ENCODE results near the gene LIPA. TPM values are rescaled to one million over a fixed set of nuclear protein-coding genes. Genes with fewer than 3 reads are reported as not detected.

The LIPA gene
- total and polyA plus RNA-seq, 4 donors, result 35.3 to 176 (median 75.9) TPM

GRCh38 chr10:89257581-89257980 is 6.0 kb upstream of the LIPA start:
- no peak overlapping the region for H3K9ac ChIP-seq (ENCODE audit: low read depth in 1 of 2, low read length in 2 of 2)

GRCh38 chr10:89256962-89257361 is 5.4 kb upstream of the LIPA start:
- Histone ChIP-seq H3K4me1 (ENCODE audit: control insufficient read depth in 4 of 4, insufficient read depth in 4 of 4, low read length in 3 of 4) (peaks cover 0 to 5% (median 2%) of the 10 kb centered on the region in 4 donors), H3K9ac (ENCODE audit: low read depth in 1 of 2, low read length in 2 of 2) (no peak overlapping the region), H3K4me3 (ENCODE audit: low read depth in 1 of 3, low read length in 3 of 3) (no peak overlapping the region), H3K36me3 (ENCODE audit: control insufficient read depth in 4 of 4, insufficient read depth in 3 of 4, low read depth in 1 of 4, low read length in 3 of 4) (no peaks in the 10 kb centered on the region), H3K27me3 (ENCODE audit: control insufficient read depth in 4 of 4, insufficient read depth in 4 of 4, low read length in 3 of 4) (no peaks in the 10 kb centered on the region), H3K27ac (ENCODE audit: low read depth in 1 of 2, low read length in 2 of 2) (no peak overlapping the region), H3K9me3 (ENCODE audit: control insufficient read depth in 4 of 4, low read length in 3 of 4) (no peaks in the 10 kb centered on the region)
- no peak for DNase-seq (ENCODE audit: low spot score)
- TF ChIP-seq RXRA (IDR thresholded peaks at IDR 0.05), result no peak
- TF ChIP-seq RAD21 (IDR thresholded peaks at IDR 0.05), result no peak
- no peak for TF ChIP-seq MAX (IDR thresholded peaks at IDR 0.05)
- TF ChIP-seq ATF3 (IDR thresholded peaks at IDR 0.05), result no peak
- TF ChIP-seq YY1 (IDR thresholded peaks at IDR 0.05), result no peak
- no peak for TF ChIP-seq TAF1 (conservative IDR thresholded peaks at IDR 0.05)
- no peak for TF ChIP-seq JUND (IDR thresholded peaks at IDR 0.05)
- no peak for TF ChIP-seq ZBTB33 (IDR thresholded peaks at IDR 0.05)
- TF ChIP-seq FOXA2 (IDR thresholded peaks at IDR 0.05), result no peak
- WGBS, result 39% methylated on average over 1 of the region's 1 CpG

More at GRCh38 chr10:89257581-89257980, 6.0 kb upstream of the LIPA start:
- peaks cover 0 to 5% (median 2%) of the 10 kb centered on the region in 4 donors for H3K4me1 ChIP-seq (ENCODE audit: control insufficient read depth in 4 of 4, insufficient read depth in 4 of 4, low read length in 3 of 4)
- H3K36me3 ChIP-seq (ENCODE audit: control insufficient read depth in 4 of 4, insufficient read depth in 3 of 4, low read depth in 1 of 4, low read length in 3 of 4), result no peaks in the 10 kb centered on the region
- TF ChIP-seq ATF3 (IDR thresholded peaks at IDR 0.05) (no peak), HNF4G (IDR thresholded peaks at IDR 0.05) (no peak), FOXA1 (IDR thresholded peaks at IDR 0.05) (no peak), RXRA (IDR thresholded peaks at IDR 0.05) (no peak), EGR1 (IDR thresholded peaks at IDR 0.05; ENCODE audit: low read depth in 2 of 2) (no peak), FOXA2 (IDR thresholded peaks at IDR 0.05) (no peak), JUND (IDR thresholded peaks at IDR 0.05) (no peak), GABPA (IDR thresholded peaks at IDR 0.05 in 1 of 2, conservative IDR thresholded peaks at IDR 0.05 in 1 of 2) (no peak), RAD21 (IDR thresholded peaks at IDR 0.05) (no peak), YY1 (IDR thresholded peaks at IDR 0.05) (no peak), NR2F2 (IDR thresholded peaks at IDR 0.05) (no peak), REST (IDR thresholded peaks at IDR 0.05) (no peak), HNF4A (conservative IDR thresholded peaks at IDR 0.05) (no peak), CTCF (IDR thresholded peaks at IDR 0.05; ENCODE audit: low read depth, low read length, missing input control) (no peak)
- no peak for DNase-seq (ENCODE audit: low spot score)
- no peak overlapping the region for H3K4me3 ChIP-seq (ENCODE audit: low read depth in 1 of 3, low read length in 3 of 3)
- WGBS, result 76% methylated on average over 2 of the region's 2 CpGs
- no peak overlapping the region for H3K27ac ChIP-seq (ENCODE audit: low read depth in 1 of 2, low read length in 2 of 2)
- no peaks in the 10 kb centered on the region for H3K27me3 ChIP-seq (ENCODE audit: control insufficient read depth in 4 of 4, insufficient read depth in 4 of 4, low read length in 3 of 4)
- H3K9me3 ChIP-seq (ENCODE audit: control insufficient read depth in 4 of 4, low read length in 3 of 4), result no peaks in the 10 kb centered on the region
